Gastroesophageal sphincter (tissue), 3 donors: ENCODE measurements around the gene KIF16B.

ENCODE experiments used
- EP300 ChIP-seq: sonication (generic); formaldehyde crosslinking; IDR thresholded peaks from one replicate; pipeline ENCODE4 v1.6.1; 2017; ENCODE audit warnings: antibody characterized with exemption, mild to moderate bottlenecking
- POLR2A ChIP-seq, 2 donors: fragments of 450-650 bp; IDR thresholded peaks; one replicate each; pipeline ENCODE4 v1.6.1; 2017; ENCODE audit warnings: antibody characterized with exemption in 2 of 2, mild to moderate bottlenecking in 2 of 2, moderate library complexity in 1 of 2
- POLR2AphosphoS5 ChIP-seq: sonication (generic); formaldehyde crosslinking; IDR thresholded peaks from one replicate; pipeline ENCODE4 v1.6.1; 2017; ENCODE audit warnings: antibody characterized with exemption
- TF ChIP-seq, protein P1 (sequence below), 4 experiments: fragments of 200-600 bp in 2 of 4; fragments of 450-650 bp in 2 of 4; sonication (generic) in 1 of 4; IDR thresholded peaks; one replicate each; pipeline ENCODE4 v1.5.1; 2017 to 2019; ENCODE audit warnings: antibody characterized with exemption in 4 of 4, mild to moderate bottlenecking in 2 of 4, moderate library complexity in 2 of 4

DNA sequence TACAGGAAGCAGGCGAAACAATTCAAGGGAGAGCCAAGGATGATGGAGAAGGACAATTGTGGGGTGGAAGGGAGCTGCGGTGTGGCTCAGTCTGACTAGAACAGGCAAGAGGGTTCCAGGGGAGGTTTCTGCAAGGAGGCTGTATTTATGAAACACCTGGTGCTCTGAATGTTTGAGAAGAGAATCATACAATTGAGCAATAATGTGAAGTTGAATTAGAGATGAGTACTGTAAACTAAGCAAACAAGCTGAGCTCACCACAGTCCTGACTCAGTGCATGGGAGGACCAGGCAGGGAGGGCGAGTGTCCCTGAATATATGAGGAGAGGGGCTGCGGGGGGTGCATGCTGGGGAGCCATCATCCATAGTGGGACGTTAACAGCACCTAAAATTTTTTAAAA, 279.7 kb downstream of the KIF16B start:
- TF ChIP-seq POLR2AphosphoS5 (no peak), EP300 (no peak), POLR2A (IDR thresholded peaks at IDR 0.05) (no peak)
- TF ChIP-seq, protein P1, sequence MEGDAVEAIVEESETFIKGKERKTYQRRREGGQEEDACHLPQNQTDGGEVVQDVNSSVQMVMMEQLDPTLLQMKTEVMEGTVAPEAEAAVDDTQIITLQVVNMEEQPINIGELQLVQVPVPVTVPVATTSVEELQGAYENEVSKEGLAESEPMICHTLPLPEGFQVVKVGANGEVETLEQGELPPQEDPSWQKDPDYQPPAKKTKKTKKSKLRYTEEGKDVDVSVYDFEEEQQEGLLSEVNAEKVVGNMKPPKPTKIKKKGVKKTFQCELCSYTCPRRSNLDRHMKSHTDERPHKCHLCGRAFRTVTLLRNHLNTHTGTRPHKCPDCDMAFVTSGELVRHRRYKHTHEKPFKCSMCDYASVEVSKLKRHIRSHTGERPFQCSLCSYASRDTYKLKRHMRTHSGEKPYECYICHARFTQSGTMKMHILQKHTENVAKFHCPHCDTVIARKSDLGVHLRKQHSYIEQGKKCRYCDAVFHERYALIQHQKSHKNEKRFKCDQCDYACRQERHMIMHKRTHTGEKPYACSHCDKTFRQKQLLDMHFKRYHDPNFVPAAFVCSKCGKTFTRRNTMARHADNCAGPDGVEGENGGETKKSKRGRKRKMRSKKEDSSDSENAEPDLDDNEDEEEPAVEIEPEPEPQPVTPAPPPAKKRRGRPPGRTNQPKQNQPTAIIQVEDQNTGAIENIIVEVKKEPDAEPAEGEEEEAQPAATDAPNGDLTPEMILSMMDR (IDR thresholded peaks at IDR 0.05): no peak
